Sigmoid colon (tissue), 7 donors: ENCODE data around the gene SLITRK2. TPM values are rescaled to one million over a fixed set of nuclear protein-coding genes. Genes with fewer than 3 reads are reported as not detected.
A peak's percentile ranks its signal among the peaks of the same experiment; 100 is the strongest.

Experiments used
- DNase-seq: peaks from one replicate; pipeline ENCODE4 v3.0.0-alpha.2; 2019
- H3K27ac ChIP-seq, 4 donors: fragments of 200-600 bp; sonication (generic); one replicate each; pipeline ENCODE4 v1.5.1; 2016 to 2019; ENCODE audit warnings: mild to moderate bottlenecking in 1 of 4
- H3K27me3 ChIP-seq, 3 donors: fragments of 200-600 bp; sonication (generic); one replicate each; pipeline ENCODE4 v1.5.1; 2019; ENCODE audit warnings: mild to moderate bottlenecking in 1 of 3
- H3K36me3 ChIP-seq, 4 donors: fragments of 200-600 bp; sonication (generic); one replicate each; pipeline ENCODE4 v1.5.1; 2016 to 2019
- H3K4me1 ChIP-seq, 4 donors: fragments of 200-600 bp; sonication (generic); one replicate each; pipeline ENCODE4 v1.5.1; 2017 to 2019
- H3K4me3 ChIP-seq, 4 donors: fragments of 200-600 bp; sonication (generic); one replicate each; pipeline ENCODE4 v1.5.1; 2017 to 2019; ENCODE audit warnings: mild to moderate bottlenecking in 2 of 4, moderate library complexity in 1 of 4
- H3K9me3 ChIP-seq, 4 donors: fragments of 200-600 bp in 3 of 4; sonication (generic) in 3 of 4; one replicate each; pipeline versions ENCODE4 v1.5.1 to v1.6.1; 2013 to 2019
- CTCF ChIP-seq, 4 experiments: fragments of 450-650 bp in 3 of 4; fragments of 200-600 bp in 1 of 4; IDR thresholded peaks; one replicate each; pipeline ENCODE4 v1.5.1; 2016 to 2019; ENCODE audit warnings: antibody characterized with exemption in 4 of 4, mild to moderate bottlenecking in 3 of 4, moderate library complexity in 2 of 4
- EP300 ChIP-seq, 4 donors: sonication (generic); formaldehyde crosslinking; IDR thresholded peaks; one replicate each; pipeline ENCODE4 v1.6.1; 2017; ENCODE audit warnings: antibody characterized with exemption in 4 of 4
- POLR2A ChIP-seq, 2 donors: fragments of 450-650 bp; IDR thresholded peaks; one replicate each; pipeline ENCODE4 v1.6.1; 2016; ENCODE audit warnings: antibody characterized with exemption in 2 of 2, mild to moderate bottlenecking in 2 of 2, moderate library complexity in 2 of 2
- POLR2AphosphoS5 ChIP-seq, 4 donors: sonication (generic); formaldehyde crosslinking; IDR thresholded peaks; one replicate each; pipeline ENCODE4 v1.6.1; 2017; ENCODE audit warnings: antibody characterized with exemption in 4 of 4
- WGBS, 2 donors: extraction: QIAGEN DNeasy Blood & Tissue Kit; methylation state at CpG; one replicate each; pipeline ENCODE4 v1.1.7; 2013; 5-methylcytosine and 5-hydroxymethylcytosine counted together
- intact Hi-C: fragments of 100-400 bp; cut with DNase I; formaldehyde crosslinking; loops from one replicate; pipeline ENCODE4 v1.15.1; 2023
- polyA plus RNA-seq, 3 donors: library from polyadenylated mRNA; stranded (reverse); fragments of 200-250 nt; gene quantifications; one replicate each; pipeline ENCODE4 v1.2.3, GENCODE V29; 2013
- total RNA-seq, 4 donors: library from RNA; depleted of rRNA; stranded (reverse); fragments of >200 nt; gene quantifications; one replicate each; pipeline ENCODE4 v1.1.0, GENCODE V29; 2016
- donor health status: healthy with polysubstance abuse.
- donor health status: Bipolar disorder and iron deficiency.
- donor health status: healthy.

Gene SLITRK2
- total RNA-seq (under 1 TPM; under 0.01 to 0.36 (median 0.22) TPM), polyA plus RNA-seq (under 1 TPM in 2 of 3 donors, not detected in 1; under 0.01 to 0.04 TPM)

DNA sequence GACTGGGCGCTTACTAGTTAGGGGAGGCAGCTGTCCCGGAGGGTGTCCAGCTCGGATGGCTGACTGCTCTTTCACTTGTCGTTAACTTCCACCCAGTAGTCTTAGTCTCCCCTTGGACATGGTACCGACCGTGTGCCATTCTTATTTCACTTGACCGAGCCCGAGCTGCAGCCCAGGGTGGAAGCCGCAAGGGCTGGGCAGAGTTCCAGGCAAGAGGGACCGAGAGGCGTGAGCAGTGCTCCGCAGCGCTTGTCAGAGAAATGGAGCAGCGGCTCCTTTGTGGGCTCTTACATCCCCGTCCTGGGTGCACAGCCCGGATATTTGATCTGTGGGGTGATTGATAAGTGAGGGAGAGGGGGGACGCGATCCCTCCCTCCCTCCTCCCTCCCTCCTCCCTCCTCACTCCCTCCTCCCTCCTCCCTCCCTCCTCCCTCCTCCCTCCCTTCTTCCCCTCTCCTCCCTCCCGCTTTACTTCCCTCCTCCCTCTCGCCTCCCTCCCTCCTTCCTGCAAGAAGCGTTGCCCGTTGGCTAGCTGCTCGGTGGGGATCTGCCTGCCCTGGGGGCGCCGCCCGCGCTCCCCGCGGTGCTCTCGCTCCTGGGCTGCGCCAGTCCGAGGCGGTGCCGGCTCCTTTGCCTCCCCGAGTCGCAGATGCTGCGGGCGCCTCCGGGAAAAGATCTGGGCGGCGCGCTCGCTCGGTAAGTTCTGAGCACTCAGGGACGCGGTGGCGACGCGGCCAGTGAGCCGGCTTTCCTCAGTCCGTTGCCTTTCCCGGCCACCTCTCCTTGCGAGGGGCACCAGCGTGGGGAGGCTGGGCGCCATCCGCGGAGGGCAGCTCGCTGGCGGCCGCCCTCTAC lies at the start of gene SLITRK2:
Gene SLITRK2 (plus strand): TSS at position 499 of the 855 bp plus-strand sequence. CDS start 4,597 bp downstream, outside the sequence.
- Histone ChIP-seq H3K9me3 (no peaks in the 10 kb centered on the region), H3K27me3 (peaks cover 0 to 52% (median 4%) of the 10 kb centered on the region in 3 donors), H3K4me3 (peak within 1 kb of the TSS; percentile 10 to 35 (median 29)), H3K36me3 (no peaks in the 10 kb centered on the region), H3K27ac (no peak within 1 kb of the TSS), H3K4me1 (peaks cover 0 to 16% (median 5%) of the 10 kb centered on the region in 4 donors)
- 2 to 3% methylated on average over 56 of the region's 60 CpGs for WGBS, 2 donors
- DNase-seq = no peak
- no peak for TF ChIP-seq POLR2A (IDR thresholded peaks at IDR 0.05)
- no peak for TF ChIP-seq CTCF (IDR thresholded peaks at IDR 0.05)
- intact Hi-C loops = no loop called here

GRCh38 chrX:145773006-145773405 lies 44.6 kb upstream of the SLITRK2 start:
- Histone ChIP-seq H3K9me3 (no peaks in the 10 kb centered on the region), H3K4me3 (no peak overlapping the region), H3K36me3 (no peaks in the 10 kb centered on the region), H3K4me1 (no peaks in the 10 kb centered on the region), H3K27me3 (no peaks in the 10 kb centered on the region), H3K27ac (no peak overlapping the region)
- intact Hi-C loops = no loop called here
- DNase-seq = no peak
- TF ChIP-seq EP300 (IDR thresholded peaks at IDR 0.05) = no peak
- no peak for TF ChIP-seq CTCF (IDR thresholded peaks at IDR 0.05)
- no peak for TF ChIP-seq POLR2A (IDR thresholded peaks at IDR 0.05)
- no peak for TF ChIP-seq POLR2AphosphoS5 (IDR thresholded peaks at IDR 0.05)
- WGBS, 2 donors = 81 to 89% methylated on average over 1 of the region's 1 CpG

DNA sequence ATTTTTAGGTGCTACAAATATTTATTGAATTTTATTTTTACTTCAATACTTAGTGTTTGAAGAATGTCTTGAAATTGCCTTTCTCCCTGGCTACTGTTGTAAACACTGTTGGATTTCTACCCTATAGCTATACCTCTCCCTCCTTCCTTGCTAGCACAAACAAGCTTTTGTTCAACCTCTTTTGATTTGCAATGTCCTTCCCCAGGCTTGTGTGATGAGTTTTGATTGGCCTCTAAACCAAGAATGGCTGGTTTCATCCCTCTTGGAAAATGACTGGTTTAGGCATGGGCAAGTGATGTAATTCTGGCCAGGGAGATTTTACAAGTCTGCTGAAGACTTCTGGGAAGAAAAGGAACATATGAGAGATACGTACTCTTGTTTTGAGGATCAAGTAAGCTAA lies 25.3 kb upstream of the SLITRK2 start:
- Histone ChIP-seq H3K27me3 (no peaks in the 10 kb centered on the region), H3K36me3 (no peaks in the 10 kb centered on the region), H3K27ac (no peak overlapping the region), H3K4me1 (no peaks in the 10 kb centered on the region), H3K9me3 (no peaks in the 10 kb centered on the region), H3K4me3 (no peak overlapping the region)
- WGBS, 2 donors = 54 to 71% methylated on average over 1 of the region's 1 CpG
- no peak for DNase-seq
- intact Hi-C loops = no loop called here
- TF ChIP-seq CTCF (IDR thresholded peaks at IDR 0.05) (no peak), POLR2A (IDR thresholded peaks at IDR 0.05) (no peak), EP300 (IDR thresholded peaks at IDR 0.05) (no peak), POLR2AphosphoS5 (IDR thresholded peaks at IDR 0.05) (no peak)

DNA sequence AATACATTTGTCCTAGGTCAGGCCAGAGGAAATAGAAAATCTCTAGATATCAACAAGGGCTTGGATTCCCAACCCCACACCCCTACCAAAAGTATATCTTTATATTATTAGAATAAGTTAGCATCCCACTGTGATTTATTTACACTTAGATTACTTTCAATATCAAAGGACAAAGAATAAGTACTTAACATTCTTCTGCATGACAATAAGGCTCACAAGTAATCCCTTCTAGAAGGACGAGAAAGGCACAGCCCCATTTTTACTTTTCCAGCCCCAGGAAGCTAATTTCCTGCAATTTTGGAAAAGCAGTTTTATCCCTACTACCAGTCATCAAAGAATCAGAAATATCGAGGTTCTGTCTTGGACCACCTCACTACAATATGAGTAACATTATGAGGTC lies 14.1 kb upstream of the SLITRK2 start:
- no peaks in the 10 kb centered on the region for H3K4me1 ChIP-seq
- H3K4me3 ChIP-seq = no peak overlapping the region
- no peak for DNase-seq
- TF ChIP-seq POLR2A (IDR thresholded peaks at IDR 0.05) = no peak
- TF ChIP-seq CTCF (IDR thresholded peaks at IDR 0.05) = no peak
- TF ChIP-seq POLR2AphosphoS5 (IDR thresholded peaks at IDR 0.05) = no peak
- TF ChIP-seq EP300 (IDR thresholded peaks at IDR 0.05) = no peak
- H3K36me3 ChIP-seq = no peaks in the 10 kb centered on the region
- H3K27me3 ChIP-seq = no peaks in the 10 kb centered on the region
- WGBS, 2 donors = 45 to 48% methylated on average over 2 of the region's 2 CpGs
- no peaks in the 10 kb centered on the region for H3K9me3 ChIP-seq
- H3K27ac ChIP-seq = no peak overlapping the region
- intact Hi-C loops = no loop called here
